Type B pancreatic cell (in vitro differentiated cells): Measurements from ENCODE around the gene PIGP. TPM values are rescaled to one million over a fixed set of nuclear protein-coding genes. Genes with fewer than 3 reads are reported as not detected.
"Not testable (repeated sequence)": the region's sequence is repeated elsewhere in the genome, so short reads cannot be mapped to it uniquely, and the experiment has no call there.

Experiments
- DNase-seq: peaks from one replicate; pipeline ENCODE4 v3.0.0; 2021; ENCODE audit warnings: mixed read lengths; ENCODE audit not compliant: unreplicated experiment; ENCODE audit errors: extremely low spot score
- H3K27ac Mint-ChIP-seq: 2 replicates; pipeline ENCODE4 v1.8.0; 2021; ENCODE audit warnings: mild to moderate bottlenecking, mixed read lengths
- H3K27me3 Mint-ChIP-seq: 2 replicates; pipeline ENCODE4 v1.8.0; 2021; ENCODE audit warnings: mixed read lengths
- H3K36me3 Mint-ChIP-seq: 2 replicates; pipeline ENCODE4 v1.8.0; 2021; ENCODE audit warnings: mixed read lengths
- H3K4me1 Mint-ChIP-seq: one replicate; pipeline ENCODE4 v1.8.0; 2021; ENCODE audit warnings: mixed read lengths; ENCODE audit not compliant: unreplicated experiment
- H3K4me3 Mint-ChIP-seq: 2 replicates; pipeline ENCODE4 v1.8.0; 2021; ENCODE audit warnings: mild to moderate bottlenecking, mixed read lengths
- H3K9me3 Mint-ChIP-seq: 2 replicates; pipeline ENCODE4 v1.8.0; 2021; ENCODE audit warnings: mixed read lengths
- CTCF ChIP-seq: fragments of 200-600 bp; sonication (generic); conservative IDR thresholded peaks from 2 replicates; pipeline ENCODE4 v1.5.0; 2021; ENCODE audit warnings: antibody characterized with exemption, mild to moderate bottlenecking
- total RNA-seq: library from RNA; stranded (reverse); gene quantifications from 2 replicates; pipeline ENCODE4 v1.2.1, GENCODE V29; 2021; ENCODE audit warnings: low replicate concordance

PIGP gene
- total RNA-seq, 1 donor from 2014 or later = 18.8 TPM

- Mint-ChIP-seq H3K36me3 (no peaks in the 10 kb centered on the region), H3K9me3 (no peaks in the 10 kb centered on the region), H3K4me3 (peak overlapping the region; percentile 7), H3K4me1 (peaks cover 40% of the 10 kb centered on the region), H3K27me3 (peaks cover 5% of the 10 kb centered on the region), H3K27ac (peak overlapping the region; percentile 66)
- no peak for DNase-seq
- no peak for TF ChIP-seq CTCF
Measured at GRCh38 chr21:37060296-37060695, 12.6 kb downstream of the PIGP start.

- Mint-ChIP-seq H3K27ac (peak overlapping the region; percentile 9), H3K9me3 (no peaks in the 10 kb centered on the region), H3K36me3 (no peaks in the 10 kb centered on the region), H3K27me3 (peaks cover 5% of the 10 kb centered on the region), H3K4me1 (peaks cover 37% of the 10 kb centered on the region), H3K4me3 (no peak overlapping the region)
- no peak for DNase-seq
- no peak for TF ChIP-seq CTCF
Measured at GRCh38 chr21:37059181-37059580, 13.7 kb downstream of the PIGP start.

GRCh38 chr21:37058261-37058660 is 14.6 kb downstream of the PIGP start:
- H3K27ac Mint-ChIP-seq = no peak overlapping the region
- peaks cover 5% of the 10 kb centered on the region for H3K27me3 Mint-ChIP-seq
- TF ChIP-seq CTCF = no peak
- peaks cover 30% of the 10 kb centered on the region for H3K4me1 Mint-ChIP-seq
- H3K36me3 Mint-ChIP-seq = no peaks in the 10 kb centered on the region
- no peak for DNase-seq
- no peaks in the 10 kb centered on the region for H3K9me3 Mint-ChIP-seq
- H3K4me3 Mint-ChIP-seq = no peak overlapping the region

GRCh38 chr21:37057614-37058013 is 15.3 kb downstream of the PIGP start:
- H3K36me3 Mint-ChIP-seq = no peaks in the 10 kb centered on the region
- H3K27me3 Mint-ChIP-seq = peaks cover 5% of the 10 kb centered on the region
- TF ChIP-seq CTCF = no peak
- no peak overlapping the region for H3K27ac Mint-ChIP-seq
- no peak for DNase-seq
- peaks cover 26% of the 10 kb centered on the region for H3K4me1 Mint-ChIP-seq
- H3K4me3 Mint-ChIP-seq = no peak overlapping the region
- H3K9me3 Mint-ChIP-seq = no peaks in the 10 kb centered on the region

- peaks cover 15% of the 10 kb centered on the region for H3K4me1 Mint-ChIP-seq
Measured at GRCh38 chr21:37055271-37055855, 17.5 kb downstream of the PIGP start.

GRCh38 chr21:37049741-37050140 is 23.1 kb downstream of the PIGP start:
- not testable (repeated sequence) for DNase-seq, H3K27me3 Mint-ChIP-seq, H3K27ac Mint-ChIP-seq, H3K36me3 Mint-ChIP-seq, H3K9me3 Mint-ChIP-seq, H3K4me1 Mint-ChIP-seq, H3K4me3 Mint-ChIP-seq

More at GRCh38 chr21:37055271-37055855, 17.5 kb downstream of the PIGP start:
- Mint-ChIP-seq H3K9me3 (no peaks in the 10 kb centered on the region), H3K4me3 (no peak overlapping the region), H3K27ac (no peak overlapping the region), H3K36me3 (no peaks in the 10 kb centered on the region), H3K27me3 (peaks cover 5% of the 10 kb centered on the region)
- DNase-seq = no peak
- no peak for TF ChIP-seq CTCF
